NT2/D1 (cell line): ENCODE data around the gene ANXA8L1.

ENCODE experiments used
- SUZ12 ChIP-seq: IDR thresholded peaks from 2 replicates; pipeline ENCODE4 v1.6.1; 2011; ENCODE audit not compliant: insufficient read length, insufficient read depth; ENCODE audit errors: extremely low read depth
- YY1 ChIP-seq: IDR thresholded peaks from 2 replicates; pipeline ENCODE4 v1.6.1; 2011; ENCODE audit not compliant: insufficient read length, insufficient read depth
- ZNF274 ChIP-seq: IDR thresholded peaks from 2 replicates; pipeline ENCODE4 v1.6.1; 2011; ENCODE audit warnings: mild to moderate bottlenecking, low read depth, low read length

DNA sequence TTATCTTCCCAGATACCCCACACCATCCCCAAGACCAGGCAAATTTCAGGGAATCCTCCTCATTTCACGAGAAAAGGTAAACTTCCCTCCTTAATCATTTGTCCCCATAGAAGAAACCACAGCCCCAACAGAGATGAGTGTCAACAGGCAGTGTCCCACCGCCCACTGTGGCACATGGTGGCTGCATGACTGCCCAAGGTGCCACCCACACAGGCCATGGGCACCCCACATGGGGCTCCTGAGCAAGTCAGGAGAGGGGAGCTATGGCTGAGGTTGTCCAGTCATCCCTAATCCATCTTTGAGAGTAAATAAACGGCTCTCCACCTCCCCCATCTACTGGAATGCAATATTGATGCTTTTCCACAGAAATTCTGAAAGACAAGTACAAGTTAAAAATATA is 44.7 kb upstream of the ANXA8L1 start:
- TF ChIP-seq ZNF274: no peak
- no peak for TF ChIP-seq YY1
- TF ChIP-seq SUZ12: no peak
